H1 (cell line): ENCODE results near the gene MAFG.

Source experiments
- BACH1 ChIP-seq: IDR thresholded peaks from 2 replicates; pipeline ENCODE4 v1.6.1; 2012; ENCODE audit warnings: low read length, improper control_type of control experiment
- BRCA1 ChIP-seq: IDR thresholded peaks from 2 replicates; pipeline ENCODE4 v1.6.1; 2012; ENCODE audit warnings: low read depth, low read length, improper control_type of control experiment
- EP300 ChIP-seq, 2 experiments: IDR thresholded peaks; 1 replicate in 1 of 2; 2 replicates in 1 of 2; pipeline ENCODE4 v1.6.1; 2011 to 2012; ENCODE audit warnings: low read depth in 2 of 2, low read length in 2 of 2, mild to moderate bottlenecking in 2 of 2, borderline replicate concordance in 1 of 2, inconsistent platforms in 1 of 2, moderate library complexity in 1 of 2
- MAFK ChIP-seq: IDR thresholded peaks from 2 replicates; pipeline ENCODE4 v1.6.1; 2012; ENCODE audit warnings: low read depth, mild to moderate bottlenecking, improper control_type of control experiment, low read length
- POLR2AphosphoS5 ChIP-seq: IDR thresholded peaks from 2 replicates; pipeline ENCODE4 v1.6.1; 2011; ENCODE audit warnings: low read depth, low read length
- SIN3A ChIP-seq, 2 experiments: IDR thresholded peaks in 1 of 2; conservative IDR thresholded peaks in 1 of 2; 2 replicates each; pipeline ENCODE4 v1.6.1; 2011 to 2012; ENCODE audit warnings: low read length in 2 of 2, improper control_type of control experiment in 1 of 2, low read depth in 1 of 2, mild to moderate bottlenecking in 1 of 2
- TF ChIP-seq, protein P1 (sequence below), 3 experiments: IDR thresholded peaks; 1 replicate in 2 of 3; 2 replicates in 1 of 3; pipeline versions ENCODE4 v1.5.1 to v1.6.1; 2011; ENCODE audit warnings: low read length in 3 of 3, mild to moderate bottlenecking in 3 of 3, inconsistent platforms in 2 of 3, low read depth in 1 of 3, moderate library complexity in 1 of 3; ENCODE audit not compliant: insufficient read depth in 1 of 3; ENCODE audit errors: control extremely low read depth in 1 of 3

GRCh38 chr17:81973432-81973831 lies 45.9 kb upstream of the MAFG start:
- TF ChIP-seq MAFK (no peak), EP300 (IDR thresholded peaks at IDR 0.05; ENCODE audit: borderline replicate concordance in 1 of 2, low read depth in 2 of 2, low read length in 2 of 2) (no peak), BACH1 (no peak), POLR2AphosphoS5 (no peak), SIN3A (conservative IDR thresholded peaks at IDR 0.05 in 1 of 2, IDR thresholded peaks at IDR 0.05 in 1 of 2; ENCODE audit: low read depth in 1 of 2, low read length in 2 of 2) (no peak), BRCA1 (no peak)
- TF ChIP-seq, protein P1, sequence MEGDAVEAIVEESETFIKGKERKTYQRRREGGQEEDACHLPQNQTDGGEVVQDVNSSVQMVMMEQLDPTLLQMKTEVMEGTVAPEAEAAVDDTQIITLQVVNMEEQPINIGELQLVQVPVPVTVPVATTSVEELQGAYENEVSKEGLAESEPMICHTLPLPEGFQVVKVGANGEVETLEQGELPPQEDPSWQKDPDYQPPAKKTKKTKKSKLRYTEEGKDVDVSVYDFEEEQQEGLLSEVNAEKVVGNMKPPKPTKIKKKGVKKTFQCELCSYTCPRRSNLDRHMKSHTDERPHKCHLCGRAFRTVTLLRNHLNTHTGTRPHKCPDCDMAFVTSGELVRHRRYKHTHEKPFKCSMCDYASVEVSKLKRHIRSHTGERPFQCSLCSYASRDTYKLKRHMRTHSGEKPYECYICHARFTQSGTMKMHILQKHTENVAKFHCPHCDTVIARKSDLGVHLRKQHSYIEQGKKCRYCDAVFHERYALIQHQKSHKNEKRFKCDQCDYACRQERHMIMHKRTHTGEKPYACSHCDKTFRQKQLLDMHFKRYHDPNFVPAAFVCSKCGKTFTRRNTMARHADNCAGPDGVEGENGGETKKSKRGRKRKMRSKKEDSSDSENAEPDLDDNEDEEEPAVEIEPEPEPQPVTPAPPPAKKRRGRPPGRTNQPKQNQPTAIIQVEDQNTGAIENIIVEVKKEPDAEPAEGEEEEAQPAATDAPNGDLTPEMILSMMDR (IDR thresholded peaks at IDR 0.05; ENCODE audit: control extremely low read depth in 1 of 3, insufficient read depth in 1 of 3, low read depth in 1 of 3, low read length in 3 of 3) = no peak
